Measurements from ENCODE around the gene ANK3. TPM values are rescaled to one million over a fixed set of nuclear protein-coding genes. Genes with fewer than 3 reads are reported as not detected.

ANK3 gene
- total and polyA plus RNA-seq, 2 donors (not counting 3 experiments of a cell fraction or from before 2014, with no cell fraction given): 0.88 to 8.5 TPM

GRCh38 chr10:60353519-60354258 lies 36.0 kb downstream of the ANK3 start:
- no TSS peak for BruUV-seq (replicated peaks)
- intact Hi-C loops (cut with micrococcal nuclease): no loop called here
- POLR2A ChIA-PET: no interaction called here

More at GRCh38 chr10:60353519-60354258, 36.0 kb downstream of the ANK3 start:
- no peaks in the 10 kb centered on the region for H3K9me3 ChIP-seq (replicated peaks; ENCODE audit: control insufficient read depth, insufficient read depth, low read length)
- CTCF ChIA-PET: interaction anchor here (0.6 to 1.6 kb wide), 3 partner anchors 16 to 363 kb away, joined by 3 read pairs; no protein-coding TSS in a partner anchor
- no peak overlapping the region for H3K4me2 ChIP-seq (ENCODE audit: insufficient read depth, low read length)
- H2AFZ ChIP-seq (ENCODE audit: low read depth, low read length): no peak overlapping the region
- H3K36me3 ChIP-seq (ENCODE audit: control insufficient read depth in 2 of 2, extremely low read depth in 1 of 2, insufficient read depth in 2 of 2, low read length in 2 of 2): no peaks in the 10 kb centered on the region
- H4K20me1 ChIP-seq (replicated peaks; ENCODE audit: control insufficient read depth, extremely low read depth, insufficient read depth, low read length): no peaks in the 10 kb centered on the region
- no peaks in the 10 kb centered on the region for H3K27me3 ChIP-seq (ENCODE audit: control insufficient read depth in 2 of 2, insufficient read depth in 2 of 2, low read length in 2 of 2)
- DNase-seq (ENCODE audit: low read depth, low spot score) (no peak), FAIRE-seq (no peak)
- dilution Hi-C loops (cut with MboI; ENCODE audit: extremely low pct_ligation_motif_present, low sequenced_read_pairs): no loop called here
- no peaks in the 10 kb centered on the region for H3K9me1 ChIP-seq (replicated peaks; ENCODE audit: control insufficient read depth, extremely low read depth, insufficient read depth, low read length)
- H3K79me2 ChIP-seq (ENCODE audit: control insufficient read depth, insufficient read depth, low read length): no peaks in the 10 kb centered on the region
- no peak overlapping the region for H3K9ac ChIP-seq (replicated peaks; ENCODE audit: extremely low read depth, insufficient read depth, low read length)
- TF ChIP-seq GATA2 (IDR thresholded peaks at IDR 0.05; ENCODE audit: insufficient read depth, insufficient read length, low read depth, low read length) (no peak), JUN (IDR thresholded peaks at IDR 0.05; ENCODE audit: borderline replicate concordance, insufficient read depth, insufficient read length, low read depth) (no peak), POLR2A (IDR thresholded peaks at IDR 0.05; ENCODE audit: low read depth, low read length) (no peak), POLR2AphosphoS5 (IDR thresholded peaks at IDR 0.05; ENCODE audit: insufficient read depth, low read depth, low read length) (no peak), EZH2 (IDR thresholded peaks at IDR 0.05; ENCODE audit: borderline replicate concordance, low read depth, low read length, severe bottlenecking) (no peak), CTCF (IDR thresholded peaks at IDR 0.05; ENCODE audit: extremely low read depth in 1 of 2, insufficient read depth in 1 of 2, low read depth in 1 of 2, low read length in 2 of 2) (no peak), MYC (IDR thresholded peaks at IDR 0.05; ENCODE audit: low read depth, low read length) (no peak), FOS (IDR thresholded peaks at IDR 0.05; ENCODE audit: borderline replicate concordance, insufficient read depth, low read length) (no peak)
- TF ChIP-seq, protein P1, sequence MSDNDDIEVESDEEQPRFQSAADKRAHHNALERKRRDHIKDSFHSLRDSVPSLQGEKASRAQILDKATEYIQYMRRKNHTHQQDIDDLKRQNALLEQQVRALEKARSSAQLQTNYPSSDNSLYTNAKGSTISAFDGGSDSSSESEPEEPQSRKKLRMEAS (IDR thresholded peaks at IDR 0.05; ENCODE audit: insufficient read depth, insufficient read length): no peak
- H3K4me1 ChIP-seq (ENCODE audit: control insufficient read depth, extremely low read depth, insufficient read depth, low read length): no peaks in the 10 kb centered on the region
- H3K4me3 ChIP-seq (replicated peaks in 1 of 3; ENCODE audit: insufficient read depth in 1 of 3, low read depth in 1 of 3, low read length in 3 of 3): no peak overlapping the region
- H3K27ac ChIP-seq (ENCODE audit: insufficient read depth, low read depth, low read length): no peak overlapping the region
